GM18498 (cell line): ENCODE results near the gene MRPS15.
A peak's percentile ranks its signal among the peaks of the same experiment; 100 is the strongest.

Experiments used
- ATAC-seq: cut with Tn5 transposase; IDR thresholded peaks from one replicate; pipeline ENCODE4 v1.9.1; 2021; ENCODE audit warnings: mild to moderate bottlenecking, moderate library complexity; ENCODE audit not compliant: unreplicated experiment

Gene MRPS15

GRCh38 chr1:36463463-36463802, 751 bp downstream of the MRPS15 start:
- no peak for ATAC-seq

DNA sequence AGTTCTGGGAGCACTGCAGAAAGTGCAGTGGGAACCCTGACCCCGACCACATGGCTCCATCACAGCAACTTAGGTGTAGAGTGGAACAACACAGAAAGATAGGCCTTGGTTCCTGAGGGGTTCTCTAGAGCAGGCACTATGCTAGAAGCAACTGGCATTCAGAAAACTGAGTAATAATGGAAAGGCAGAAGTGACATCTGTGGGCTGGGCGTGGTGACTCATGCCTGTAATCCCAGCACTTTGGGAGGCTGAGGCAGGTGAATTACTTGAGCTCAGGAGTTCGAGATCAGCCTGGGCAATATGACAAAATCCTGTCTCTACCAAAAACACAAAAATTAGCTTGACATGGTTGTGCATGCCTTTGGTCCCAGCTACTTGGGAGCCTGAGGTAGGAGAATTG, 5.3 kb downstream of the MRPS15 start:
- ATAC-seq: no peak

DNA sequence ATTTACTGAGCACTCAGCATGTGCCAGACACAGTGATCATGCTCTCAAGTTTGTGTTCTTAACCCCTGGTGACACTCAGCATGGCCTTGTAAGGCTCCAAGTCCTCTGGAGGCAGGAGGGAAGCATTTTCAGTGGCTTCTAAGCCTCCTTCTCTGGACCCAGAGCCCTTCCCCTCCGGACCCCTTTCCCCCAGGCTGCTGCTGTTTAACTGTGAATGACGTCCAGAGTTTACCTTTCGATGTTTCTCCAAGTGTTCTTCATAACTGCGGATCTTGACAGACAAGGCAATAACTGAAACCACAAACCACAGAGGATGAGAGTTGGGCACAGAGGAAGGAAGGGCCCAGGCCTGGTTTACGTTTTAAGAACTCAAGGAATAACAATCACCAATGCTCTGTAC, 6.5 kb downstream of the MRPS15 start:
- no peak for ATAC-seq

DNA sequence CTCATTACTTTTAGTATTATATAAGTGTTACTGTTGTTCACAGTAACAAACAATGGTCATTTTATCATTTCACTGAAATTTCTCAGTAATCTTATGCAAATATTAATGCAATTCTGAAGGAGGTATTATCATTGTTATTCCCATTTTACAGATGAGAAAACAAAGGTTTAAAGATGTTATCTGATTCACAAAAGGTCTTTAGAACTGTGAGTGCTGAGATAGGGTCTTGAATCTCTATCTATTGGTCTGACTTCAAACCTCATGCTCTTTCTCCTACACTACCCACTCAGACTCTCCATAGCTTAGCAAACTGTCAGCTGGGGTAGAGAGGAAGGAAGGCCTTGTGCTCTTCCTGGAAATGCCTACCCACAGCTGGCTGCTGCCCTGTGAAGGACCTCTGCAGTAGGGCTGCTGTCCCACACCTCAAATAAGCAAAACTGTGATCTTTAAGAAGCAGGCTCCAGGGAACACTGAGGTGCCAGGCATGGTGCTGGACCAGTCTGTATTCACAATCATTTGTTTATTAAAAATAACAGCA, 7.7 kb downstream of the MRPS15 start:
- ATAC-seq: no peak

GRCh38 chr1:36455386-36455785, 8.8 kb downstream of the MRPS15 start:
- ATAC-seq: no peak

DNA sequence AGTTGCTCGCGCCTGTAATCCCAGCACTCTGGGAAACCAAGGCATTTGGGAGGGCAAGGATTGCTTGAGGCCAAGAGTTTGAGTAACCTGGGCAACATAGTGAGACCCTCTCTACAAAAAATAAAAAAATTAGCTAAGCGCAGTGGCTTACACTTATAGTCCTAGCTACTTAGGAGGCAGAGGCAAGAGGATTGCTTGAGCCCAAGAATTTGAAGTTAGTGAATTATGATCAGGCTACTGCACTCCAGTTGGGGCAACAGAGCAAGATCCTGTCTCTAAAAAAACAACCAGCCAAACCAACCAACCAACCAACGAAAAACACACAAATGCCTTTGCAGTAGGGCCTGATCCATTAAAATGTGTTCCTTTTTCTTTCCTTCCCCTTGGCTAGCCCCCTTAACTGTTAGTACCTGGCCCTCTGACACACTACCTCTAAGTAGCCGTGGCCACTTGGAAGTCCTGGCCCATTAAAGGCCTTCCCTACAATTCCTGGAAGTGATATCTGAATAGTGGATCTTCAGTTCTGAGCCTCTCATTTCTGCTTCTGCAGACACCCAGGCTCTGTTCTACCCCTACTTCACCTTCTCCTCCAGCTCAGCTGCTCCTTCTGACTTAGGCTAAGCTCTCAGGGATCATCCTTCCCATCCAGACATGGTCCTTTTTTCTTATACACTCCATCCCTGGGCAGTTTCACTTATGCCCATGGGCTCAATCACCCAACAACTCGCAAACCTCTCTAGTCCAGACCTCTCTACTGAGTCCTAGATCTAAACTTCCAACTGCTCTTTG, 10.4 kb downstream of the MRPS15 start:
- ATAC-seq: no peak

GRCh38 chr1:36453051-36453450, 11.1 kb downstream of the MRPS15 start:
- ATAC-seq: no peak

GRCh38 chr1:36450919-36451305, 13.3 kb downstream of the MRPS15 start:
- no peak for ATAC-seq

GRCh38 chr1:36450270-36450918, 13.8 kb downstream of the MRPS15 start, which contains the start of gene OSCP1:
Gene OSCP1, minus strand, starts transcription at chr1:36450451. Its CDS starts 82 bp downstream, at chr1:36450369.
- ATAC-seq: peak; percentile 98

DNA sequence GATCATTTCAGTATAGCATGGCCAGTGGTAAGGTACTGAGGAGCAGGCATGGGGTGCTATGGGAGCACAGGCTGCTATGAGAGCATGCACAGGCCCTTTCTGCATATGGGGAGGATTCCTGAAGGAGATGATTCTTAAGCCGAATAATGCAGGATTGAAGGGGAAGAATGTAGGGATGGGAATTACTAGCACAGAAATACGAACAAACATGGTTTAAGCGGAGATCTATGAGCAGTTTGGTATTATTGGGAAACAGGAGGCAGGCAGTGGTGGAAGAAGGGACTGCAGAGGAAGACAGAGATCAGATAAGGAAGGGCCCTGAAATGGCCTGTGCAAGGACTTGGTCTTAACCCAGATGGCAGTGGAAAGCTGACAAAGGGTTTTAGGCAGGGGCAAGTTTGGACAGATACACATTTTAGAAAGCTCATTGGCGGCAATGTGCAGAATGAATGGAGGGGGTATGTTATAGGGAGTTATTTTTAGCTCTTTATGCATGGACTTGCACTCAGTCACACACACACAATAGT, 15.6 kb downstream of the MRPS15 start:
- no peak for ATAC-seq

GRCh38 chr1:36447450-36447849, 16.7 kb downstream of the MRPS15 start:
- no peak for ATAC-seq

DNA sequence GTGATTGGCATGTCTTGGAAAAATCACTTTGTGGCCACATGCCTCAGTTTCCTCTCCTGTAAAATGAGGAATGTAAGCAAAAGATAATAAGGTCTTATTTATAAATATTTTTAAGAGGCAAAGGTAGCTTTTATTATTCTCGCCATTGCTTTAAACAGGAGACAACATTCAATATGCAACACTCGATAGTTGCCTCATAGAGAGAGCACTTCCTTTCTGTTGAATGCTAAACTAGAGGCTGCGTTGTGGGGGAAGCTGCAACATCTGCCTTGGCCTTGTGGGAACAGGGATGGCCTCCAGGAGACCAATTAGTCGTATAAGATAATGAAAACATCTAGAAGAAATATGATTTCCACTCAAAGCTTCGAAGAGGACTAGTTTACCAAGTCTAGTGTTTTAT, 17.4 kb downstream of the MRPS15 start:
- ATAC-seq: no peak

DNA sequence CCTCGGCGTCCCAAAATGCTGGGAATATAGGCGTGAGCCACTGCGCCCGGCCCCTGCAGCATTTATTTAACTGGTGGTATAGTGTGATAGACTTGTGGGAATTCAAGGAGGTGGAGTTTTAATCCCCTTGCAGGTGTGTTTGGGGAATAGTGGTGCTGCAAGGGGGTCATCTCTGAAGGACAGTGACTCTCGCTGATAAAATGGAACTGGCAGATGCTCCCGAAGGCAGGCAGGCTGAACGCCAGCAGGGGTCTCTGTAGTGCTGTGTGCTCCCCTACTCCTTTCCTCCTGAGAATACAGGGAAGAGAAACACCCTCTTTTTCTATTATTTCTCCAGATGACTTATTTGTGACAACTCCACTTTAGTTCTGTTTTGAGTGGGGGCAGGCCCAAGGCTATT, 17.9 kb downstream of the MRPS15 start:
- no peak for ATAC-seq

GRCh38 chr1:36443297-36443696, 20.9 kb downstream of the MRPS15 start:
- ATAC-seq: no peak

DNA sequence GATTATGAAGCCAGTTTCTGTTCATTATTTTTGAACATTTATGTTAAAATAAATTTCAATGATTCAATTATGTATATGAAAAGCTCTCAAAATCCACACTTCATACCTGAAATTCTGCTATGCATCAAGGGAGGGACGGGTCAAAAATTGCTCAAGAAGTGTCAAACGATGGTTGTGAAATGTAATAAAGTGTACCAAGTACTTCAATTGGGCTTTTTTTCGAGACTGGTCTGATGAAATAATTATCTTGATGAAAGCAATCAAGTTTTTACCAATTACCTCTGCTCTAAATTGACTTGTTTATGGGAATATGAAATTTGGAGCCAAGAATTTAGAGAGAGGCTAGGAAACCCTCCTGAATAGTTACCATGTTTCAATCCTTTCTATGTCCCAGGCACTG, 21.8 kb downstream of the MRPS15 start:
- ATAC-seq: no peak

DNA sequence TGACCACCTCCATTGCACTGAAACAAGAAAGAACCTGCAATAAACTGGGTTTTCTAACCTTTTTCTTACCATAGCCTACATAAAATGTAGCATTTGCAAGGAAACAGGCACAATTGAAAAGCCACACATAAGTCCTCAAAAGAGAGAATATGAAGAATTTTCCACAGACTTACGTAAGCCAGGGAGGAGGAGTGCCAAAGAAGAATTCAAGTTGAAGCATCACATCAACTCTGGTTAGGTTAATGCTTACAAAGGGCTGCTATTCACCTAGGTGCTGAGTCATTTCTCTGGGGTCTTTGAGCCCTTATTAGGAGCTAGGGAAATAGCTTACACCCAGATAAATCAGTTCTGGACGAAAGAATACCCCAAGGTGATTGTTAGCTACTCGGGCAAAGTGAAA, 23.5 kb downstream of the MRPS15 start:
- no peak for ATAC-seq

DNA sequence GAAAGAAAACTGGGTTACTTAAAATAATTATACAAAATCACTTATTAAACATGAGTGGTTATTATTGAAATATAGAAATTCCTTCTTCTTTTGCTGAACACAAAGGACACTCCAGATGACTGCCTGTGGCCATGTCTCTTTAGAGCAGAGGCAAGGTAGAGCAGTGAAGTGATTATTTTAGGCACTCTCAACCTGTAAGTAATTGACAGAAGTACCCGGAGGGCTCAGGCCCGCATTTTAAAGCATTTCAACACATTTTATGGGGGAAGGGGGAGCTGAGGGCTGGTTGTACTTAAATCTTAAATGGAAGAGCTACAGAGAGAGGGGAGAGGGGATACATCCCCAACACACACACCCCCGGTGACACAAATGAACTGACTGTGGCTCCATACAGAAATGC, 24.1 kb downstream of the MRPS15 start:
- ATAC-seq: no peak

- no peak for ATAC-seq
Observed at GRCh38 chr1:36438715-36439114, 25.5 kb downstream of the MRPS15 start.

DNA sequence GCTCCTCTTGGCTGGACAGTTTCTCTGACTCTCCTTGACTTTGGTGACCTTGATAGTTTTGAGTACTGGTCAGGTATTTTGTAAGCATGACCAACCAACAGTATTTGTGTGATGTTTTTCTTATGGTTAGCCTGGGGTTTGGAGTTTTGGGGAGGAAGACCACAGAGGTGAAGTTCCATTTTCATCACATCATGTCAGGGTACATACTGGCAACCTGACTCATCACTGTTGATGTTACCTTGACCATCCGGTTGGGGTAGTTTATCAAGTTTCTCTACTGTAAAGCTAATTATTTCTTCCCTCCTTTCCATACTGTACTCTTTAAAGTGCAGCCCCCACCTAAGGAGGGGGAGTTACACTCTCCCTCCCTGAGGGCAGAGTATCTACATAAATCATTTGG, 27.4 kb downstream of the MRPS15 start:
- no peak for ATAC-seq

DNA sequence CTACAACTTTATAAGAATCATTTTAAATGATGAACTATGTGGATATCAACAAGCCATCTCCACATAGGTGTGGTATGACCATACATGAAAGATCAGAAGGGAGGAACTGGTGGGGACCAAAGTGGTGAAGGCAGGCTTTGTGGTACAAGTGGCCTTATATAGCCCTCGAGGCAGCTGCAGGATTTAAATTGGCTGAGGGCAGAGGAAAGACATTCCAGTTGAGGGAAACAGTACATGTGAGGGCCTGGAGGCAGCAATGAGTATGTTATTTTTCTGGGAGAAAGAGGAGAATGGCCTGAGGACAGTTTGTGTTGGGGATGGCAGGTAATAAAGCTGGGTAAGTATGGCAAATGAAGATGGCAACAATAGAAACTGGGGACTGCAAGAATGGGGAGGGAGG, 31.1 kb downstream of the MRPS15 start:
- no peak for ATAC-seq

DNA sequence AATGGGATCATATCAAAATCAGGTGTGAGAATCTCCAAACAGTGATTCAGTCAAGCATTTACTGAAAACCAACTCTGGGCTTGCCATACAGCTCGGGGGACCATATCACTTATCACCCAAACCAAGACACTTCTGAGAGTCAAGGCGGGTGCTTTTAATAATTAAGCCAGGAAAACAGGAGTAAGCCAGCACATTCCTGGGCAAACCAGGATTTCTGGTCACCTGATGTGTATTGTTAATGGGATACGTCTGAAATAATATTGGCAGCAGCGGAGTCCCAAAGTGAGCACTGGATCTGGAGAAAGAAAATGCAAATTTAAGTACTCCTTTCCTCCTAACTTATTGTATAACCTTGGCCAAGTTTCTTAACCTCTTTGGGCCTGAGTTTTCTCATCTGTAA, 31.6 kb downstream of the MRPS15 start:
- no peak for ATAC-seq

DNA sequence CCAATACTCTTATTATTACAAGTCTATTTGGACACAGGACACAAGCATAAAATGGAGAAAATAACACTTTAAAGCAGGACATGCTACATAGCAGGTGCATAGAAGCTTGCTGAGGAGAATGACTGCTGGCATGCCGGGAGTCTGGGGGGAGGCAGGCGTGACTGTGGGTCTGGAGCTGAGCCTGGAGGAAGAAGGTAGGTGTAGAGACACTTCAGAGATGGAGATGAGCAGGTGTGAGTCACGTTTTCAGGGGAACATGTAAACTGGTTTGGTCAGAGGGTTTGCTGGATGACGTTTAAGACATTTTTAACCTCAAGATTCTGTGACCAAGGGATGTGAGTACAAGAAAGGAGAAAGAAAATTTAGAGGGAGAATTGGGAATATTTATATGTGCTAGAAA, 38.4 kb downstream of the MRPS15 start:
- no peak for ATAC-seq
